IMR-90 (cell line): ENCODE results near the gene TRAF3IP1. TPM values are rescaled to one million over a fixed set of nuclear protein-coding genes. Genes with fewer than 3 reads are reported as not detected.

Experiments
- ATAC-seq: fragments of 200-7000 bp; cut with Tn5 transposase; 2 replicates; pipeline ENCODE4 v1.9.1; 2020; ENCODE audit warnings: low read depth, mild to moderate bottlenecking, moderate library complexity
- BruUV-seq: library from RNA; stranded (reverse); fragments of 400-500 nt; replicated peaks from 2 replicates; lab custom pipeline; 2021; lab: Mats Ljungman, UMichigan
- CTCF ChIA-PET: fragments of 300-600 bp; formaldehyde crosslinking; extraction: SDS; loops from one replicate; lab custom pipeline; 2021; ENCODE audit warnings: antibody characterized with exemption; lab: Yijun Ruan, JAX
- POLR2A ChIA-PET: fragments of 300-600 bp; sonication (Branson Sonifier 250); formaldehyde crosslinking; loops from one replicate; lab custom pipeline; 2022; ENCODE audit warnings: antibody characterized with exemption; ENCODE audit not compliant: unreplicated experiment; lab: Charles Lee
- DNase-seq: peaks from one replicate; pipeline ENCODE4 v3.0.0; 2013
- H2AFZ ChIP-seq: replicated peaks from 2 replicates; pipeline ENCODE3; 2013; ENCODE audit warnings: low read length, mild to moderate bottlenecking; ENCODE audit not compliant: poor library complexity
- H2AK5ac ChIP-seq: 2 replicates; pipeline ENCODE4 v1.6.1; 2013; ENCODE audit warnings: low read depth, low read length, inconsistent platforms
- H2AK9ac ChIP-seq: replicated peaks from 2 replicates; pipeline ENCODE3; 2013; ENCODE audit warnings: mild to moderate bottlenecking, low read depth, low read length, moderate library complexity; ENCODE audit not compliant: poor library complexity
- H2BK120ac ChIP-seq: 2 replicates; pipeline ENCODE4 v1.6.1; 2013; ENCODE audit warnings: low read depth, low read length, inconsistent platforms
- H2BK15ac ChIP-seq: 3 replicates; pipeline ENCODE4 v1.6.1; 2013; ENCODE audit warnings: low read depth, low read length, inconsistent platforms
- H2BK20ac ChIP-seq: 2 replicates; pipeline ENCODE4 v1.6.1; 2013; ENCODE audit warnings: low read depth, mild to moderate bottlenecking, inconsistent platforms, low read length, moderate library complexity
- H2BK5ac ChIP-seq: 2 replicates; pipeline ENCODE4 v1.6.1; 2013; ENCODE audit warnings: mild to moderate bottlenecking, low read depth, low read length, inconsistent platforms; ENCODE audit not compliant: poor library complexity, severe bottlenecking
- H3K14ac ChIP-seq: replicated peaks from 2 replicates; pipeline ENCODE4 v1.6.1; 2013; ENCODE audit warnings: low read depth, low read length, inconsistent platforms
- H3K18ac ChIP-seq: 2 replicates; pipeline ENCODE4 v1.6.1; 2013; ENCODE audit warnings: low read depth, low read length, control low read depth
- H3K23ac ChIP-seq: 2 replicates; pipeline ENCODE4 v1.6.1; 2013; ENCODE audit warnings: low read depth, low read length, inconsistent platforms
- H3K27ac ChIP-seq: 2 replicates; pipeline ENCODE4 v1.5.1; 2013; ENCODE audit warnings: mild to moderate bottlenecking, control low read depth, low read length; ENCODE audit not compliant: insufficient read depth
- H3K27me3 ChIP-seq: 2 replicates; pipeline ENCODE4 v1.6.1; 2013; ENCODE audit warnings: low read length; ENCODE audit not compliant: control insufficient read depth, insufficient read depth
- H3K36me3 ChIP-seq: 2 replicates; pipeline ENCODE4 v1.6.1; 2013; ENCODE audit warnings: low read length, mixed read lengths; ENCODE audit not compliant: control insufficient read depth, insufficient read depth
- H3K4ac ChIP-seq: 2 replicates; pipeline ENCODE4 v1.6.1; 2013; ENCODE audit warnings: low read depth, low read length, inconsistent platforms
- H3K4me1 ChIP-seq: 2 replicates; pipeline ENCODE4 v1.6.1; 2013; ENCODE audit warnings: low read length, mixed read lengths; ENCODE audit not compliant: control insufficient read depth, insufficient read depth
- H3K4me2 ChIP-seq: 2 replicates; pipeline ENCODE4 v1.6.1; 2013; ENCODE audit warnings: low read depth, mild to moderate bottlenecking, control low read depth, low read length, moderate library complexity
- H3K4me3 ChIP-seq: 2 replicates; pipeline ENCODE4 v1.5.1; 2013; ENCODE audit warnings: low read depth, mild to moderate bottlenecking, control low read depth, low read length, moderate library complexity; ENCODE audit not compliant: insufficient read depth
- H3K56ac ChIP-seq: 2 replicates; pipeline ENCODE4 v1.6.1; 2013; ENCODE audit warnings: low read length, inconsistent platforms; ENCODE audit not compliant: insufficient read depth; ENCODE audit errors: extremely low read depth
- H3K79me1 ChIP-seq, 2 experiments: 2 replicates each; pipeline ENCODE4 v1.6.1; 2013; ENCODE audit warnings: low read length in 2 of 2, inconsistent platforms in 1 of 2, low read depth in 1 of 2
- H3K9ac ChIP-seq: 2 replicates; pipeline ENCODE4 v1.6.1; 2013; ENCODE audit warnings: low read depth, low read length, control low read depth
- H3K9me1 ChIP-seq: 2 replicates; pipeline ENCODE4 v1.6.1; 2013; ENCODE audit warnings: low read length, inconsistent platforms; ENCODE audit not compliant: insufficient read depth
- H3K9me3 ChIP-seq: 2 replicates; pipeline ENCODE4 v1.6.1; 2013; ENCODE audit warnings: low read length; ENCODE audit not compliant: control insufficient read depth, insufficient read depth
- H4K20me1 ChIP-seq: 2 replicates; pipeline ENCODE4 v1.6.1; 2013; ENCODE audit warnings: low read length, inconsistent platforms; ENCODE audit not compliant: insufficient read depth
- H4K5ac ChIP-seq: 2 replicates; pipeline ENCODE4 v1.6.1; 2013; ENCODE audit warnings: mild to moderate bottlenecking, low read depth, low read length, control low read depth
- H4K8ac ChIP-seq, 2 experiments: 2 replicates each; pipeline ENCODE4 v1.6.1; 2013; ENCODE audit warnings: low read depth in 2 of 2, low read length in 2 of 2, control low read depth in 1 of 2, inconsistent platforms in 1 of 2
- H4K91ac ChIP-seq: 2 replicates; pipeline ENCODE4 v1.6.1; 2013; ENCODE audit warnings: low read depth, low read length, inconsistent platforms; ENCODE audit not compliant: insufficient read depth
- BHLHE40 ChIP-seq: fragments of 150-350 bp; IDR thresholded peaks from 2 replicates; pipeline ENCODE4 v1.6.1; 2016; ENCODE audit warnings: mild to moderate bottlenecking, low read depth, low read length
- CEBPB ChIP-seq: IDR thresholded peaks from 2 replicates; pipeline ENCODE4 v1.6.1; 2012; ENCODE audit warnings: low read depth, low read length, improper control_type of control experiment
- CHD1 ChIP-seq: IDR thresholded peaks from 2 replicates; pipeline ENCODE4 v1.6.1; 2012; ENCODE audit warnings: low read depth, low read length, improper control_type of control experiment
- CTCF ChIP-seq: conservative IDR thresholded peaks from 2 replicates; pipeline ENCODE4 v1.5.1; 2012; ENCODE audit warnings: mild to moderate bottlenecking, low read depth, low read length, improper control_type of control experiment
- ELK1 ChIP-seq: fragments of 150-350 bp; IDR thresholded peaks from 2 replicates; pipeline ENCODE4 v1.6.1; 2016; ENCODE audit warnings: low read depth, mild to moderate bottlenecking, low read length, moderate library complexity, borderline replicate concordance
- FOS ChIP-seq: fragments of 150-350 bp; IDR thresholded peaks from 2 replicates; pipeline ENCODE4 v1.6.1; 2016; ENCODE audit warnings: low read depth, low read length
- MAZ ChIP-seq: IDR thresholded peaks from 2 replicates; pipeline ENCODE4 v1.6.1; 2012; ENCODE audit warnings: low read depth, mild to moderate bottlenecking, low read length, improper control_type of control experiment, moderate library complexity, borderline replicate concordance
- MXI1 ChIP-seq: IDR thresholded peaks from 2 replicates; pipeline ENCODE4 v1.6.1; 2012; ENCODE audit warnings: low read depth, mild to moderate bottlenecking, low read length, moderate library complexity, borderline replicate concordance
- POLR2A ChIP-seq: IDR thresholded peaks from 2 replicates; pipeline ENCODE4 v1.6.1; 2012; ENCODE audit warnings: mild to moderate bottlenecking, low read depth, low read length
- RCOR1 ChIP-seq: IDR thresholded peaks from 2 replicates; pipeline ENCODE4 v1.6.1; 2012; ENCODE audit warnings: mild to moderate bottlenecking, low read length, improper control_type of control experiment; ENCODE audit not compliant: insufficient replicate concordance
- SMC3 ChIP-seq: fragments of 150-350 bp; IDR thresholded peaks from 2 replicates; pipeline ENCODE4 v1.6.1; 2016; ENCODE audit warnings: low read depth, mild to moderate bottlenecking, antibody characterized with exemption, low read length, moderate library complexity
- USF2 ChIP-seq: fragments of 150-350 bp; IDR thresholded peaks from 2 replicates; pipeline ENCODE4 v1.6.1; 2017; ENCODE audit warnings: mild to moderate bottlenecking, antibody characterized with exemption, low read length, low read depth
- WGBS, 2 experiments: methylation state at CpG; one replicate each; pipeline versions ENCODE4 v1.1.5 to v1.1.7; 2013; ENCODE audit warnings: missing lambda C conversion rate in 2 of 2; ENCODE audit not compliant: insufficient read length in 1 of 2; ENCODE audit errors: extremely low coverage in 2 of 2; 5-methylcytosine and 5-hydroxymethylcytosine counted together
- dilution Hi-C: fragments of 300-500 bp; cut with HindIII; formaldehyde crosslinking; loops from one replicate; pipeline ENCODE4 v1.14.3; 2018; ENCODE audit warnings: low sequenced_read_pairs; ENCODE audit not compliant: unreplicated experiment
- in situ Hi-C: fragments of 300-500 bp; cut with MboI; formaldehyde crosslinking; loops from 3 replicates; pipeline ENCODE4 v1.14.3; 2019; ENCODE audit warnings: low sequenced_read_pairs, inconsistent platforms, mixed read lengths
- intact Hi-C: fragments of 100-400 bp; cut with micrococcal nuclease; formaldehyde crosslinking; loops from 2 replicates; pipeline ENCODE4 v1.10.0; 2022
- polyA plus RNA-seq, 3 experiments: library from polyadenylated mRNA; depleted of rRNA; stranded (reverse); fragments of >200 nt; gene quantifications; 2 replicates each; pipeline ENCODE4 v1.2.3, GENCODE V29; 2012; ENCODE audit warnings: low replicate concordance in 1 of 3
- total RNA-seq: library from RNA; depleted of rRNA; stranded (reverse); fragments of >200 nt; gene quantifications from 2 replicates; pipeline ENCODE4 v1.2.3, GENCODE V29; 2012

Gene TRAF3IP1
- total and polyA plus RNA-seq, 2 of the 4 experiments (the other 2 are of a cell fraction) = 5.9 to 8.3 TPM

GRCh38 chr2:238396663-238397062, 76.3 kb downstream of the TRAF3IP1 start:
- ATAC-seq (no peak), DNase-seq (no peak)
- Histone ChIP-seq H3K79me1 (no peaks in the 10 kb centered on the region), H3K27me3 (no peaks in the 10 kb centered on the region), H2AK9ac (no peak overlapping the region), H3K9me3 (no peaks in the 10 kb centered on the region), H4K91ac (no peak overlapping the region), H3K23ac (no peak overlapping the region), H3K18ac (no peak overlapping the region), H2BK120ac (no peak overlapping the region), H4K5ac (no peak overlapping the region), H3K14ac (no peak overlapping the region), H3K9ac (no peak overlapping the region), H2BK5ac (no peak overlapping the region), H3K4me2 (no peak overlapping the region), H2BK20ac (no peak overlapping the region), H3K4me3 (no peak overlapping the region), H3K9me1 (peaks cover 4% of the 10 kb centered on the region; the same call in 1 of the 2 replicates), H2BK15ac (no peak overlapping the region), H4K20me1 (no peaks in the 10 kb centered on the region), H3K56ac (no peak overlapping the region), H3K4ac (no peak overlapping the region), H3K4me1 (no peaks in the 10 kb centered on the region), H3K27ac (no peak overlapping the region), H4K8ac (no peak overlapping the region), H2AFZ (no peak overlapping the region), H2AK5ac (no peak overlapping the region), H3K36me3 (0 out of 2 replicates have a peak, but pooled peaks cover 5% of the 10 kb centered on the region)
- ChIA-PET CTCF (interaction anchor here (0.6 kb wide), 1 partner anchor 223 kb away, joined by 3 read pairs; no protein-coding TSS in a partner anchor), POLR2A (no interaction called here)
- intact Hi-C loops (no loop called here), in situ Hi-C loops (no loop called here), dilution Hi-C loops (no loop called here)
- no TSS peak for BruUV-seq
- 83% methylated on average over 6 of the region's 7 CpGs; no CpG with 5 or more reads in 1 of the 2 experiments for WGBS, 2 experiments
- TF ChIP-seq POLR2A = no peak
- TF ChIP-seq ELK1 = no peak
- TF ChIP-seq CHD1 = no peak
- TF ChIP-seq RCOR1 = no peak
- TF ChIP-seq CTCF = no peak
- no peak for TF ChIP-seq BHLHE40
- TF ChIP-seq SMC3 = no peak
- TF ChIP-seq CEBPB = no peak
- no peak for TF ChIP-seq FOS
- no peak for TF ChIP-seq MAZ
- TF ChIP-seq USF2 = no peak
- TF ChIP-seq MXI1 = no peak
